B cell (primary cell): Measurements from ENCODE around the gene UCKL1.

Experiments
- CTCF ChIP-seq: fragments of 200-600 bp; IDR thresholded peaks from one replicate; pipeline ENCODE4 v1.8.0; 2022; ENCODE audit warnings: antibody characterized with exemption, mild to moderate bottlenecking
- EZH2 ChIP-seq: IDR thresholded peaks from 2 replicates; pipeline ENCODE4 v1.6.1; 2012; ENCODE audit warnings: borderline replicate concordance, low read depth, mild to moderate bottlenecking, moderate library complexity, low read length; ENCODE audit not compliant: insufficient read depth, poor library complexity, severe bottlenecking

- TF ChIP-seq CTCF = no peak
- TF ChIP-seq EZH2 = no peak
Observed at GRCh38 chr20:63926298-63926697, 29.9 kb downstream of the UCKL1 start.
